Large intestine (tissue), 3 donors: Measurements from ENCODE around the gene MCHR1. TPM values are rescaled to one million over a fixed set of nuclear protein-coding genes. Genes with fewer than 3 reads are reported as not detected.
A peak's percentile ranks its signal among the peaks of the same experiment; 100 is the strongest.
"Not testable (repeated sequence)": the region's sequence is repeated elsewhere in the genome, so short reads cannot be mapped to it uniquely, and the experiment has no call there.

ENCODE experiments used
- DNase-seq, 2 donors: peaks; one replicate each; pipeline versions ENCODE4 v3.0.0 to v3.0.0-alpha.2; 2013
- H3K27ac ChIP-seq: one replicate; pipeline ENCODE4 v1.5.1; 2013; ENCODE audit warnings: low read length
- H3K27me3 ChIP-seq: 2 replicates; pipeline ENCODE4 v1.6.1; 2013; ENCODE audit warnings: low read length; ENCODE audit not compliant: control insufficient read depth, insufficient read depth
- H3K36me3 ChIP-seq: 2 replicates; pipeline ENCODE4 v1.6.1; 2013; ENCODE audit warnings: low read length; ENCODE audit not compliant: control insufficient read depth, insufficient read depth
- H3K4me1 ChIP-seq: one replicate; pipeline ENCODE4 v1.6.1; 2013; ENCODE audit warnings: low read length; ENCODE audit not compliant: control insufficient read depth, insufficient read depth
- H3K4me3 ChIP-seq: one replicate; pipeline ENCODE4 v1.5.1; 2013; ENCODE audit warnings: low read length
- H3K9me3 ChIP-seq: one replicate; pipeline ENCODE4 v1.6.1; 2013; ENCODE audit warnings: mild to moderate bottlenecking, low read depth, low read length, moderate library complexity; ENCODE audit not compliant: control insufficient read depth
- WGBS: methylation state at CpG from one replicate; pipeline ENCODE4 v1.1.5; 2013; ENCODE audit warnings: low lambda C conversion rate; ENCODE audit not compliant: insufficient coverage; 5-methylcytosine and 5-hydroxymethylcytosine counted together
- polyA plus RNA-seq: library from polyadenylated mRNA; unstranded; fragments of 120-200 nt; gene quantifications from one replicate; pipeline ENCODE4 v1.2.1, GENCODE V29; 2013

The MCHR1 gene
- polyA plus RNA-seq, 1 donor: 0.09 TPM

GRCh38 chr22:40656651-40657050 lies 22.6 kb upstream of the MCHR1 start:
- H3K36me3 ChIP-seq, H3K4me3 ChIP-seq, DNase-seq, H3K9me3 ChIP-seq, H3K27ac ChIP-seq, H3K4me1 ChIP-seq, H3K27me3 ChIP-seq: not testable (repeated sequence)
- no CpG with 5 or more reads among the region's 10 CpGs for WGBS

- Histone ChIP-seq H3K4me3 (no peak overlapping the region), H3K27ac (no peak overlapping the region), H3K9me3 (no peaks in the 10 kb centered on the region), H3K27me3 (no peaks in the 10 kb centered on the region), H3K4me1 (no peaks in the 10 kb centered on the region), H3K36me3 (no peaks in the 10 kb centered on the region)
- no peak for DNase-seq
- WGBS: no CpG with 5 or more reads among the region's 6 CpGs
Observed at GRCh38 chr22:40659166-40659565, 20.1 kb upstream of the MCHR1 start.

GRCh38 chr22:40660730-40661129 lies 18.6 kb upstream of the MCHR1 start:
- H3K27me3 ChIP-seq: no peaks in the 10 kb centered on the region
- no CpG with 5 or more reads among the region's 3 CpGs for WGBS
- H3K36me3 ChIP-seq: no peaks in the 10 kb centered on the region
- H3K9me3 ChIP-seq: no peaks in the 10 kb centered on the region
- no peak for DNase-seq
- no peak overlapping the region for H3K4me3 ChIP-seq
- no peaks in the 10 kb centered on the region for H3K4me1 ChIP-seq
- H3K27ac ChIP-seq: no peak overlapping the region

- Histone ChIP-seq H3K27ac (no peak overlapping the region), H3K4me3 (no peak overlapping the region), H3K27me3 (no peaks in the 10 kb centered on the region), H3K4me1 (no peaks in the 10 kb centered on the region), H3K9me3 (no peaks in the 10 kb centered on the region), H3K36me3 (no peaks in the 10 kb centered on the region)
- DNase-seq: no peak
- 100% methylated on average over 1 of the region's 7 CpGs for WGBS
Observed at GRCh38 chr22:40661671-40662070, 17.6 kb upstream of the MCHR1 start.

- Histone ChIP-seq H3K36me3 (no peaks in the 10 kb centered on the region), H3K4me3 (no peak overlapping the region), H3K27ac (no peak overlapping the region), H3K27me3 (no peaks in the 10 kb centered on the region), H3K4me1 (no peaks in the 10 kb centered on the region), H3K9me3 (no peaks in the 10 kb centered on the region)
- DNase-seq: no peak
- 100% methylated on average over 1 of the region's 4 CpGs for WGBS
Observed at GRCh38 chr22:40665312-40665711, 14.0 kb upstream of the MCHR1 start.

GRCh38 chr22:40666151-40666848 lies 13.0 kb upstream of the MCHR1 start:
- H3K27me3 ChIP-seq: no peaks in the 10 kb centered on the region
- no peak overlapping the region for H3K4me3 ChIP-seq
- H3K36me3 ChIP-seq: no peaks in the 10 kb centered on the region
- no peak for DNase-seq
- 94% methylated on average over 3 of the region's 7 CpGs for WGBS
- no peaks in the 10 kb centered on the region for H3K4me1 ChIP-seq
- H3K9me3 ChIP-seq: no peaks in the 10 kb centered on the region
- H3K27ac ChIP-seq: no peak overlapping the region

- Histone ChIP-seq H3K4me1 (no peaks in the 10 kb centered on the region), H3K27ac (no peak overlapping the region), H3K27me3 (no peaks in the 10 kb centered on the region), H3K36me3 (no peaks in the 10 kb centered on the region), H3K4me3 (no peak overlapping the region), H3K9me3 (no peaks in the 10 kb centered on the region)
- no CpG with 5 or more reads among the region's 11 CpGs for WGBS
- DNase-seq: peak in 1 of 2 donors; percentile 31
Observed at GRCh38 chr22:40668611-40669411, 10.5 kb upstream of the MCHR1 start.

- Histone ChIP-seq H3K4me3 (no peak overlapping the region), H3K36me3 (no peaks in the 10 kb centered on the region), H3K27ac (no peak overlapping the region), H3K9me3 (no peaks in the 10 kb centered on the region), H3K4me1 (no peaks in the 10 kb centered on the region), H3K27me3 (no peaks in the 10 kb centered on the region)
- no peak for DNase-seq
- WGBS: no CpG with 5 or more reads among the region's 2 CpGs
Observed at GRCh38 chr22:40670058-40670457, 9.2 kb upstream of the MCHR1 start.

GRCh38 chr22:40671369-40671768 lies 7.9 kb upstream of the MCHR1 start:
- no peak for DNase-seq
- WGBS: no CpG with 5 or more reads among the region's 13 CpGs
- Histone ChIP-seq H3K36me3 (no peaks in the 10 kb centered on the region), H3K4me1 (no peaks in the 10 kb centered on the region), H3K27ac (no peak overlapping the region), H3K9me3 (no peaks in the 10 kb centered on the region), H3K27me3 (no peaks in the 10 kb centered on the region), H3K4me3 (no peak overlapping the region)

- H3K27me3 ChIP-seq: no peaks in the 10 kb centered on the region
- no peaks in the 10 kb centered on the region for H3K36me3 ChIP-seq
- H3K4me1 ChIP-seq: no peaks in the 10 kb centered on the region
- no CpG with 5 or more reads among the region's 7 CpGs for WGBS
- no peak overlapping the region for H3K4me3 ChIP-seq
- H3K9me3 ChIP-seq: no peaks in the 10 kb centered on the region
- no peak for DNase-seq
- H3K27ac ChIP-seq: no peak overlapping the region
Observed at GRCh38 chr22:40671796-40672360, 7.4 kb upstream of the MCHR1 start.
